Esophagus squamous epithelium (tissue), 4 donors: ENCODE results near the gene KIF6.

ENCODE experiments used
- CTCF ChIP-seq, 6 experiments: fragments of 450-650 bp in 4 of 6; fragments of 200-600 bp in 2 of 6; sonication (generic) in 2 of 6; IDR thresholded peaks; one replicate each; pipeline ENCODE4 v1.5.1; 2016 to 2019; ENCODE audit warnings: antibody characterized with exemption in 6 of 6, mild to moderate bottlenecking in 4 of 6, moderate library complexity in 4 of 6
- POLR2A ChIP-seq, 4 donors: fragments of 450-650 bp; IDR thresholded peaks; one replicate each; pipeline ENCODE4 v1.6.1; 2017; ENCODE audit warnings: antibody characterized with exemption in 4 of 4, mild to moderate bottlenecking in 4 of 4, moderate library complexity in 3 of 4

GRCh38 chr6:39378960-39379425 lies 346.2 kb downstream of the KIF6 start:
- TF ChIP-seq CTCF (IDR thresholded peaks at IDR 0.05): no peak
- TF ChIP-seq POLR2A (IDR thresholded peaks at IDR 0.05): no peak
